OCI-LY1 (cell line): Measurements from ENCODE around the gene CCDC14.
"Not testable (repeated sequence)": the region's sequence is repeated elsewhere in the genome, so short reads cannot be mapped to it uniquely, and the experiment has no call there.

ENCODE experiments used
- H2AFZ ChIP-seq: fragments of 200-600 bp; sonication (generic), shearing (Covaris generic); 2 replicates; pipeline ENCODE4 v1.6.0; 2014; ENCODE audit warnings: antibody characterized with exemption, mild to moderate bottlenecking, low read length
- H3F3A ChIP-seq: fragments of 200-600 bp; sonication (generic), shearing (Covaris generic); 2 replicates; pipeline ENCODE4 v1.6.0; 2014; ENCODE audit warnings: mild to moderate bottlenecking, antibody characterized with exemption, low read length, moderate library complexity; ENCODE audit not compliant: insufficient read depth
- H3K27ac ChIP-seq: fragments of 200-600 bp; sonication (generic); 2 replicates; pipeline ENCODE4 v1.5.1; 2014; ENCODE audit warnings: low read length, mixed run types, mild to moderate bottlenecking, low read depth; ENCODE audit not compliant: poor library complexity, severe bottlenecking
- H3K27me3 ChIP-seq: fragments of 200-600 bp; sonication (generic); 2 replicates; pipeline ENCODE4 v1.6.0; 2014; ENCODE audit warnings: antibody characterized with exemption, mild to moderate bottlenecking, low read length, moderate library complexity; ENCODE audit not compliant: insufficient read depth
- H3K36me3 ChIP-seq: fragments of 200-600 bp; sonication (generic); 2 replicates; pipeline ENCODE4 v1.6.1; 2014; ENCODE audit warnings: mild to moderate bottlenecking, antibody characterized with exemption, low read length, moderate library complexity, mixed read lengths; ENCODE audit not compliant: insufficient read depth
- H3K4me1 ChIP-seq: fragments of 200-600 bp; sonication (generic); 2 replicates; pipeline ENCODE4 v1.5.1; 2014; ENCODE audit warnings: mild to moderate bottlenecking, low read length, moderate library complexity; ENCODE audit not compliant: insufficient read depth, severe bottlenecking
- H3K4me2 ChIP-seq: fragments of 200-600 bp; sonication (generic), shearing (Covaris generic); 2 replicates; pipeline ENCODE4 v1.6.1; 2014; ENCODE audit warnings: low read length
- H3K4me3 ChIP-seq: fragments of 200-600 bp; sonication (generic); 2 replicates; pipeline ENCODE4 v1.5.1; 2014; ENCODE audit warnings: low read length, low read depth, mild to moderate bottlenecking, mixed read lengths; ENCODE audit not compliant: poor library complexity, severe bottlenecking
- H3K79me2 ChIP-seq: fragments of 200-600 bp; shearing (Covaris generic); 2 replicates; pipeline ENCODE4 v1.6.1; 2016; ENCODE audit warnings: mixed run types, low read length, mixed read lengths; ENCODE audit not compliant: insufficient read depth
- H3K9ac ChIP-seq: fragments of 200-600 bp; sonication (generic), shearing (Covaris generic); 2 replicates; pipeline ENCODE4 v1.6.1; 2014; ENCODE audit warnings: mild to moderate bottlenecking, low read length, mixed read lengths
- H3K9me2 ChIP-seq: fragments of 200-600 bp; sonication (generic), shearing (Covaris generic); 2 replicates; pipeline ENCODE4 v1.6.1; 2014; ENCODE audit warnings: low read depth, mild to moderate bottlenecking, low read length, mixed read lengths
- H3K9me3 ChIP-seq: fragments of 200-600 bp; shearing (Covaris generic); 2 replicates; pipeline ENCODE4 v1.6.1; 2014; ENCODE audit warnings: low read length, mixed read lengths
- H4K20me1 ChIP-seq: fragments of 200-600 bp; sonication (generic), shearing (Covaris generic); 2 replicates; pipeline ENCODE4 v1.6.0; 2016; ENCODE audit warnings: mild to moderate bottlenecking, low read length; ENCODE audit not compliant: insufficient read depth
- CTCF ChIP-seq: fragments of 200-600 bp; sonication (generic), shearing (Covaris generic); IDR thresholded peaks from 2 replicates; pipeline ENCODE4 v1.5.1; 2017; ENCODE audit warnings: mild to moderate bottlenecking, antibody characterized with exemption, low read length, moderate library complexity, mixed read lengths
- EZH2 ChIP-seq: fragments of 200-600 bp; sonication (generic), shearing (Covaris generic); IDR thresholded peaks from 2 replicates; pipeline ENCODE4 v1.8.0; 2017; ENCODE audit warnings: borderline replicate concordance, mixed run types, mild to moderate bottlenecking, antibody characterized with exemption, low read length, moderate library complexity, mixed read lengths

CCDC14 gene

DNA sequence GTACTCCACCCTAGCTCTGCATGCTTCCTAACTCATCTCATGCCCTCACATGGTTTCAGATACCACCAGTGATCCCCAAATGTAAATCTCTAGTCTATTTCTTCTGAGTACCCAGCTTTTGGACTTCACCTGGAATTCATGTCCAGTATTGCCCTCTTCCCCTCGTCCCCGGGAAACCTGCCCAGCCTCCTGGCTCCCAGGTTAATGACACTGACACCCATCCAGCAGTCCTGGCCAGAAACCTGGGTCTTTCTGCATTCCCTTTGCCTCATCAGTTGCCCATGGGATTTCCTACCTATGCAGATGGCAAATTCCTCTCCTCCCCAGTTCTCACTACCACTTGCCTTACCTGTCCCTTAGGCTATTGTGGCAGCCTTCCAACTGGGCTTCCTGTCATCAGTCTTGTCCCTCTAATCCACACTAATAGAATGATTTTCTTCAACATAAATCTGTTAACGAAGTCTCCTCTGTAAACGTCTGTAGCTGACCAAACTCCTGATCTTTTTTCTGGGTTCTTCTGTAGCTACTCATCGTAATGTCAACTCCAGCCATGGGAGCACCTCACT, 61.6 kb downstream of the CCDC14 start:
- Histone ChIP-seq H3K27me3 (no peaks in the 10 kb centered on the region), H3K79me2 (no peaks in the 10 kb centered on the region), H3K9ac (no peak overlapping the region), H3K4me1 (peaks cover 5% of the 10 kb centered on the region), H3K36me3 (no peaks in the 10 kb centered on the region), H4K20me1 (no peaks in the 10 kb centered on the region), H2AFZ (no peak overlapping the region), H3K27ac (no peak overlapping the region), H3K4me2 (no peak overlapping the region), H3K9me2 (no peaks in the 10 kb centered on the region), H3K9me3 (no peaks in the 10 kb centered on the region), H3F3A (no peaks in the 10 kb centered on the region), H3K4me3 (no peak overlapping the region)
- no peak for TF ChIP-seq EZH2
- TF ChIP-seq CTCF, result no peak

- H3K27me3 ChIP-seq, result no peaks in the 10 kb centered on the region
- H3K4me2 ChIP-seq, result no peak overlapping the region
- no peak overlapping the region for H3K9ac ChIP-seq
- no peaks in the 10 kb centered on the region for H4K20me1 ChIP-seq
- H3K79me2 ChIP-seq, result no peaks in the 10 kb centered on the region
- no peak overlapping the region for H3K4me3 ChIP-seq
- H3K4me1 ChIP-seq, result peaks cover 5% of the 10 kb centered on the region
- H3F3A ChIP-seq, result no peaks in the 10 kb centered on the region
- no peak for TF ChIP-seq EZH2
- TF ChIP-seq CTCF, result no peak
- H2AFZ ChIP-seq, result no peak overlapping the region
- no peak overlapping the region for H3K27ac ChIP-seq
- 0 out of 2 replicates have a peak, but pooled peaks cover 5% of the 10 kb centered on the region for H3K9me3 ChIP-seq
- no peaks in the 10 kb centered on the region for H3K9me2 ChIP-seq
- H3K36me3 ChIP-seq, result no peaks in the 10 kb centered on the region
These were observed 68.0 kb downstream of the CCDC14 start for GRCh38 chr3:123893012-123893411.

DNA sequence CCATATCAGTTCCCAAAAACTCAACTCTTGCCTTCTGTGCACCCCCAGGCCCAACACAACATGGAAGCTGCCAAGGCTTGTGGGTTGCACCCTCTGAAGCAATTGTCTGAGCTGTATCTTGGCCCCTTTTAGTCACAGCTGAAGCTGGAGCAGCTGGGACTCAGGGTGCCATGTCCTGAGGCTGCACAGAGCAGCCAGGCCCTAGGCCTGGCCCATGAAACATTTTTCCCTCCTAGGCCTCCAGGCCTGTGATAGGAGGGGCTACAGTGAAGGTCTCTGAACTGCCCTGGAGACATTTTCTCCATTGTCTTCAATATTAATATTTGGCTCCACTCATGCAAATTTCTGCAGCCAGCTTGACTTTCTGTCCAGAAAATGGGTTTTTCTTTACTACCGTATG, 68.8 kb downstream of the CCDC14 start:
- Histone ChIP-seq H3K9me3 (0 out of 2 replicates have a peak, but pooled peaks cover 5% of the 10 kb centered on the region), H3K4me1 (peaks cover 5% of the 10 kb centered on the region), H2AFZ (no peak overlapping the region), H3F3A (no peaks in the 10 kb centered on the region), H3K27ac (no peak overlapping the region), H3K9me2 (no peaks in the 10 kb centered on the region), H3K36me3 (no peaks in the 10 kb centered on the region), H3K4me2 (no peak overlapping the region), H4K20me1 (no peaks in the 10 kb centered on the region), H3K9ac (no peak overlapping the region), H3K79me2 (no peaks in the 10 kb centered on the region), H3K4me3 (no peak overlapping the region), H3K27me3 (no peaks in the 10 kb centered on the region)
- TF ChIP-seq EZH2, result no peak
- no peak for TF ChIP-seq CTCF

DNA sequence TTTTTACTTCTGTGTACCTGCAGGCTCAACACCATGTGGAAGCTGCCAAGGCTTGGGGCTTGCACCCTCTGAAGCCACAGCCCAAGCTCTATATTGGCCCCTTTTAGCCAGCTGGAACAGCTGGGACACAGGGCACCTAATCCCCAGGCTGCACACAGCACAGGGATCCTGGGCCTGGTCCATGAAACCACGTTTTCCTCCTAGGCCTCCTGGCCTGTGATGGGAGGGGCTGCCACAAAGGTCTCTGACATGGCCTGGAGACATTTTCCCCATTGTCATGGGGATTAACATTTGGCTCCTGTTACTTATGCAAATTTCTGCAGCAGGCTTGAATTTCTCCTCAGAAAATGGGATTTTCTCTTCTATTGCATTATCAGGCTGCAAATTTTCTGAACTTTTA, 70.0 kb downstream of the CCDC14 start:
- H4K20me1 ChIP-seq, H3K36me3 ChIP-seq, H3K4me1 ChIP-seq, H3K27ac ChIP-seq, H3K9ac ChIP-seq, H3K4me2 ChIP-seq, H2AFZ ChIP-seq, H3K9me3 ChIP-seq, H3K79me2 ChIP-seq, H3K4me3 ChIP-seq, H3K9me2 ChIP-seq, H3F3A ChIP-seq, H3K27me3 ChIP-seq: not testable (repeated sequence)

- not testable (repeated sequence) for H3K9me2 ChIP-seq, H3K79me2 ChIP-seq, H4K20me1 ChIP-seq, H3K27ac ChIP-seq, H3K27me3 ChIP-seq, H3K4me3 ChIP-seq, H3K9ac ChIP-seq, H3K4me2 ChIP-seq, H3K4me1 ChIP-seq, H2AFZ ChIP-seq, H3K36me3 ChIP-seq, H3F3A ChIP-seq, H3K9me3 ChIP-seq
These were observed 70.9 kb downstream of the CCDC14 start for GRCh38 chr3:123890162-123890561.
